Measurements from ENCODE around the gene GNG7. TPM values are rescaled to one million over a fixed set of nuclear protein-coding genes. Genes with fewer than 3 reads are reported as not detected.
A peak's percentile ranks its signal among the peaks of the same experiment; 100 is the strongest.

The GNG7 gene
- total and polyA plus RNA-seq, 4 donors, result 0.75 to 6.0 (median 2.1) TPM

DNA sequence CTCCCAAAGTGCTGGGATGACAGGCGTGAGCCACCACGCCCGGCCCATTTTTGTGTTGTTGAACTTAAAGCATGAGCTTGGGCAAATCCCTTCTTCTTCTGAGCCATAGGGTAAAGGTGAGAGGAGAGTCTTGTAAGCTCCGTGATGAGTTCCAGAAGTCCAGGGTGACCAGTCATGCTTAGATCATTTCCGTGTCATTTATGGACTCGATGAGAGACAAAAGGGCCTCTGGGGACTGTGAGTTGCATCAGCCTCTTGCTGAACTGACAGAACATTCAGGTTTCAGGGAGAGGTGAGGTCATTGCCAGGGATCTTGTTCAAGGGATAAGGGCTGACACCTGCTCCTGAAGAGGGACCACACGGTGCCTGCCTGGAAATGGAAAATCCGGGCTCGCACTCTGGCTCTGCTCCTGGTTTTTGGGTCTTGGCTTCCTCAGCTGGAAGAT lies 173.0 kb downstream of the GNG7 start:
- H3K27me3 ChIP-seq (ENCODE audit: control insufficient read depth in 1 of 2, insufficient read depth in 2 of 2, low read length in 1 of 2), result no peaks in the 10 kb centered on the region
- intact Hi-C loops (cut with DNase I), result no loop called here
- no peak overlapping the region for H3K27ac ChIP-seq (ENCODE audit: low read depth in 1 of 2, low read length in 2 of 2)
- no peaks in the 10 kb centered on the region for H3K4me1 ChIP-seq (ENCODE audit: control insufficient read depth in 1 of 2, insufficient read depth in 2 of 2, low read length in 2 of 2)
- H3K9me3 ChIP-seq (ENCODE audit: control insufficient read depth, low read length), result no peaks in the 10 kb centered on the region
- ATAC-seq (ENCODE audit: low FRiP score) (no peak), DNase-seq (peak; percentile 15 to 66)
- no peak overlapping the region for H3K4me3 ChIP-seq (ENCODE audit: low read length in 2 of 2)
- no peaks in the 10 kb centered on the region for H3K36me3 ChIP-seq (ENCODE audit: control insufficient read depth in 1 of 2, insufficient read depth in 2 of 2, low read length in 1 of 2)
- 91 to 95% methylated on average over 9 of the region's 9 CpGs for WGBS, 2 donors

DNA sequence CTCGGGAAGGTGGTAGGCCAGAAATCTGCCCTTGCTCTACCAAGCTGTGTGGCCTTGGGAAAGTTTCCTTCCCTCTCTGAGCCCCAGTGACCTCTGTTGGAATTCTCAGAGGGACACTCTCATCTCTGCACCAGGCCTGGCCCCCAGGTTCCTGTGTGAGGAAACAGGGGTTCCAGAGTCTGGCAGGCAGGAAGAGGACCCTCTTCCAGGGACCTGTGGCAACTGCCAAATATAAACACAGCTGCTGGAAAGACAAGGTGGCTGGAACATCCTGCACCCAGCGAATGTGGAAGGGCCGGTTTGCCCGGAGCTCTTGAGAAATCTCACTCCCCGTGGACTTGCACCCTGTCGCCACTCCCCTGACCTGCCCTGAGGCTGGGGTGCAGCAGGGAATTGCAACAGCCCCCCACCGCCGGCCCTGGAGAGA lies 173.8 kb downstream of the GNG7 start:
- 84 to 91% methylated on average over 8 of the region's 8 CpGs for WGBS, 2 donors
- H3K27ac ChIP-seq (ENCODE audit: low read depth in 1 of 2, low read length in 2 of 2), result no peak overlapping the region
- no peaks in the 10 kb centered on the region for H3K9me3 ChIP-seq (ENCODE audit: control insufficient read depth, low read length)
- no peaks in the 10 kb centered on the region for H3K27me3 ChIP-seq (ENCODE audit: control insufficient read depth in 1 of 2, insufficient read depth in 2 of 2, low read length in 1 of 2)
- intact Hi-C loops (cut with DNase I), result no loop called here
- H3K4me1 ChIP-seq (ENCODE audit: control insufficient read depth in 1 of 2, insufficient read depth in 2 of 2, low read length in 2 of 2), result no peaks in the 10 kb centered on the region
- DNase-seq, result peak in 1 of 2 donors; percentile 12
- no peaks in the 10 kb centered on the region for H3K36me3 ChIP-seq (ENCODE audit: control insufficient read depth in 1 of 2, insufficient read depth in 2 of 2, low read length in 1 of 2)
- no peak overlapping the region for H3K4me3 ChIP-seq (ENCODE audit: low read length in 2 of 2)
- ATAC-seq (ENCODE audit: low FRiP score), result no peak

DNA sequence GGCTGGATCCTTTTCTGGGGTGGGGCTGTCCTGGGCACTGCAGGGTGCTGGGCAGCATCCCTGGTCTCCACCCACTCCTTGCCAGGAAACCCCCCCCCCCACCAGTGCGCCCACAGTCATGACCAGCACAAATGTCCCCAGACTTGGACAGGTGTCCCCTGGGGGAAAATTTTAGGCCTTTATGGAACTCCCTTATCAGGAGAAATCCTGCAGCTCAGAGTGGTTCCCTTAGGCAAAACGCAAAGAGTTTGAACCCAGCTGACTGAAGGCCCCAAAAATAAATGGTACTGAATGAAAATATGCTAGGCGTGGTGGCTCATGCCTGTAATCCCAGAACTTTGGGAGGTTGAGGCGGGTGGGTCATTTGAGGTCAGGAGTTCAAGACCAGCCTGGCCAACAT lies 174.8 kb downstream of the GNG7 start:
- Histone ChIP-seq H3K27ac (ENCODE audit: low read depth in 1 of 2, low read length in 2 of 2) (no peak overlapping the region), H3K27me3 (ENCODE audit: control insufficient read depth in 1 of 2, insufficient read depth in 2 of 2, low read length in 1 of 2) (no peaks in the 10 kb centered on the region), H3K4me1 (ENCODE audit: control insufficient read depth in 1 of 2, insufficient read depth in 2 of 2, low read length in 2 of 2) (no peaks in the 10 kb centered on the region), H3K4me3 (ENCODE audit: low read length in 2 of 2) (no peak overlapping the region), H3K9me3 (ENCODE audit: control insufficient read depth, low read length) (no peaks in the 10 kb centered on the region), H3K36me3 (ENCODE audit: control insufficient read depth in 1 of 2, insufficient read depth in 2 of 2, low read length in 1 of 2) (no peaks in the 10 kb centered on the region)
- DNase-seq, result no peak
- no peak for ATAC-seq (ENCODE audit: low FRiP score)
- 84 to 87% methylated on average over 4 of the region's 4 CpGs for WGBS, 2 donors
- intact Hi-C loops (cut with DNase I), result no loop called here

DNA sequence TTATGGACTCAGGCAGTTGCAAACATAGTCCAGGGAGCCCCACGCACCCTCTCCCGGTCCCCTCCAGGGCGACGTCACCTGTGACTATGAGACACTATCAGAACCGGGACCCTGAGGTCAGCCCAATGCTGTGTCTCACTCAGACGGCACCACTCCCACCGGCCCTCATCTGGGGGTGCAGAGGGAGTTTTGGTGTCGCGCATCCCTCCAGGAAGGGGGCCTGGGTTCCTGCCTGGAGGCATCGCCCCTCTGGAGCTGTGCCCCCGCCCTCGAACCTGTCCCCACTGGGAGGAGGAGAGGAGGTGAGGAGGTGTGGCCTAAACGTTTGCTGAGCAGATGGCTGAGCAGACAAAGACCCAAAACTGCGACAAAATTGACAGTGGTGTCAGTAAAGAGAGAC lies 175.3 kb downstream of the GNG7 start:
- Histone ChIP-seq H3K27me3 (ENCODE audit: control insufficient read depth in 1 of 2, insufficient read depth in 2 of 2, low read length in 1 of 2) (no peaks in the 10 kb centered on the region), H3K36me3 (ENCODE audit: control insufficient read depth in 1 of 2, insufficient read depth in 2 of 2, low read length in 1 of 2) (no peaks in the 10 kb centered on the region), H3K9me3 (ENCODE audit: control insufficient read depth, low read length) (no peaks in the 10 kb centered on the region), H3K27ac (ENCODE audit: low read depth in 1 of 2, low read length in 2 of 2) (no peak overlapping the region), H3K4me3 (ENCODE audit: low read length in 2 of 2) (no peak overlapping the region), H3K4me1 (ENCODE audit: control insufficient read depth in 1 of 2, insufficient read depth in 2 of 2, low read length in 2 of 2) (no peaks in the 10 kb centered on the region)
- WGBS, 2 donors, result 91% methylated on average over 14 of the region's 14 CpGs
- ATAC-seq (ENCODE audit: low FRiP score) (no peak), DNase-seq (no peak)
- intact Hi-C loops (cut with DNase I), result no loop called here

DNA sequence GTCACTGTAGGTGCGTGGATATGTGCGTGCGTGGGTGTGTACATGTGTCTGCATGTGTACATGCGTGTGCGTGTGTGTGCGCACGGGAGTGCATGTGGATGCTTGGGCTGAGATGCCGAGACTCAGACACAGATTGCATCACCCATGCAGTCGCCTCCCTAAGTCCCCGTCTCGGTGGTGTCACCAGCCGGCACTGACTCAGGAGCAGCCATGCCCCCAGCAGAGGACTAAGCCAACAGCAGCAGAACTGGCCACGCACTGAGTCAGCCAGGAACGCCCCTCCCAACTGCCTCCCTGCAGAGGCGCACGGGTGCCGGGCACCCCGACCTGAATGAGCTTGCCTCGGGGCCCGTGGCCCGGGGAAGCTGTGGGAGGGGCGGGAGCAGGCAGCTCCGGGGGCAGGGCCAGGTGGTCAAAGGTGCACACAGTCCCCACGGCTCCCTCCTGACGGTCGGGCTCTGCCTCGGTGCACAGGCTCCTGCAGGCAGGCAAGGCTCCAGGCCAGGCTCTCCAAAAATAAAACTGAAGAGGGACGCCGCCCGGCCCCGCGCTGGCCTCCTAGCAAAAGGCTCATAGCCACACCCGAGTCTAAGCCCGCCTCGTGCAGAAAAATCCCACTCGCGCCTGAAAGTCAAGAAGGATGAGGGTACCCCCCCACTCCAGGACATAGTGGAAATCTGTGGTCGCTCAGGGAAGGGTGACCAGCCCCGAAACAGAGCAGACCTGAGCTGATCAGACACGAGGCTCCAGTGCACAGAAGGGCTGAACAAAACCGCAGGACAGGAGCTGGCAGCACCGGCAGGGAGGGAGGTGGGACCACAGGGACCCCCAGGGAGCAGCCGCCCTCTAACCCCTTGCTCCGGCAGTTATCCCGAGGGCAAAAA lies 177.4 kb downstream of the GNG7 start:
- Histone ChIP-seq H3K9me3 (ENCODE audit: control insufficient read depth, low read length) (no peaks in the 10 kb centered on the region), H3K27me3 (ENCODE audit: control insufficient read depth in 1 of 2, insufficient read depth in 2 of 2, low read length in 1 of 2) (no peaks in the 10 kb centered on the region), H3K4me3 (ENCODE audit: low read length in 2 of 2) (no peak overlapping the region), H3K4me1 (ENCODE audit: control insufficient read depth in 1 of 2, insufficient read depth in 2 of 2, low read length in 2 of 2) (no peaks in the 10 kb centered on the region), H3K36me3 (ENCODE audit: control insufficient read depth in 1 of 2, insufficient read depth in 2 of 2, low read length in 1 of 2) (no peaks in the 10 kb centered on the region), H3K27ac (ENCODE audit: low read depth in 1 of 2, low read length in 2 of 2) (peak overlapping the region in 1 of 2 donors; percentile 34)
- ATAC-seq (ENCODE audit: low FRiP score) (peak; percentile 82), DNase-seq (peak; percentile 87 to 93)
- intact Hi-C loops (cut with DNase I), result no loop called here
- 16 to 18% methylated on average over 45 of the region's 45 CpGs for WGBS, 2 donors

DNA sequence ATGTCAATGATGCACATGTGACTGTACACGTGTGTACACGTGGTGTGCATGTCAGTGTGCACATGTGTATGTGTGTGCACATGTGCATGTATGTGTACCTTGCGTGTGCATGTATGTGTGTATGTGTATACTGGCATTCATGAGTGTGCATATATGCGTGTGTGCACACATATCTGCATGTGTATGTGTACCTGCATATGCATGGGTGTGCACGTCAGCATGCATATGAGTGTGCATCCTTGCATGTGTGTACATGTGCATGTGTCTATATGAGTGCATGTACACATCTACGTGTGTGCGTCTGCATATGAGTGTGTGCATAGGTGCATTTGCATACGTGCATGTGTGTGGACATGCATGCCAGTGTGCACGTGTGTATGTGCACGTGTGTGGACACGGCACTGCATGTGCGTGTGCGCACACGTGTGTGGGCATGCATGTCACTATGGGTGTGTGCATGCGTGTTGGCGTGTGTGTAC lies 178.1 kb downstream of the GNG7 start:
- H3K27ac ChIP-seq (ENCODE audit: low read depth in 1 of 2, low read length in 2 of 2), result peak overlapping the region in 1 of 2 donors; percentile 66
- 69 to 70% methylated on average over 16 of the region's 16 CpGs for WGBS, 2 donors
- H3K36me3 ChIP-seq (ENCODE audit: control insufficient read depth in 1 of 2, insufficient read depth in 2 of 2, low read length in 1 of 2), result no peaks in the 10 kb centered on the region
- no peaks in the 10 kb centered on the region for H3K27me3 ChIP-seq (ENCODE audit: control insufficient read depth in 1 of 2, insufficient read depth in 2 of 2, low read length in 1 of 2)
- intact Hi-C loops (cut with DNase I), result no loop called here
- no peak overlapping the region for H3K4me3 ChIP-seq (ENCODE audit: low read length in 2 of 2)
- DNase-seq, result no peak
- peak; percentile 4 for ATAC-seq (ENCODE audit: low FRiP score)
- no peaks in the 10 kb centered on the region for H3K4me1 ChIP-seq (ENCODE audit: control insufficient read depth in 1 of 2, insufficient read depth in 2 of 2, low read length in 2 of 2)
- H3K9me3 ChIP-seq (ENCODE audit: control insufficient read depth, low read length), result no peaks in the 10 kb centered on the region

DNA sequence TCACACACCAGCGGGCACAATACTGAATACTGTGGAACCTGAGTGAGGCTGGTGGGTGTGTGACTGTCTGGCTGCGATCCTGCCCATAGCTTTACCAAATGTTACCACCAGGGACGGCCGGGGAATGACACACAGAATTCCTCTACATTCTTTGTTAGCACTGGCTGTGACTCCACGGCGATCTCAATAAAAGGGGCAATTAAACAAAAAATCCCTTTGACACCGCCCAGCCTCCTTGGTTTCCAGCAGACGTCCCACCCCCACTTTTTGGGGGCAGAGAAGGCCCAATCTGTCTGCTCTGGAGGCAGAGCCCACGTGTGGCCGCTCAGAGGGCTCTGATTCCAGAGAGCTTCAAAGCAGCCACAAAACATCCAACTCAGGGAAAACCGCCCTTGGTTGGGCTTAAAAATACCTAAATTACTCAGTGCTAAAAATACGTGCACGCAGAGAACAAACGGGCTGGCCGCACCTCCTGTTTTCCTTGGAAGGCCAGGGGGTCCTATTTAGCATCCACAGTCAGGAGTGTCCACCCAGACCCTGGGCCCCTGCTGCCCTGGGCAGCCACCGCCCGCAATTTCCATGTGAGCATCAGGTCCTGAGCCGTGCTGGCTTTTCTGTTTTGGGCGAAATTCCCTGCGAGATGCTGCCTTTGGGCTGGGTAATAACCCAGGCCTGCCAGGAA lies 178.7 kb downstream of the GNG7 start:
- peak overlapping the region in 1 of 2 donors; percentile 66 for H3K27ac ChIP-seq (ENCODE audit: low read depth in 1 of 2, low read length in 2 of 2)
- no peaks in the 10 kb centered on the region for H3K4me1 ChIP-seq (ENCODE audit: control insufficient read depth in 1 of 2, insufficient read depth in 2 of 2, low read length in 2 of 2)
- H3K27me3 ChIP-seq (ENCODE audit: control insufficient read depth in 1 of 2, insufficient read depth in 2 of 2, low read length in 1 of 2), result no peaks in the 10 kb centered on the region
- H3K36me3 ChIP-seq (ENCODE audit: control insufficient read depth in 1 of 2, insufficient read depth in 2 of 2, low read length in 1 of 2), result no peaks in the 10 kb centered on the region
- WGBS, 2 donors, result 5% methylated on average over 20 of the region's 20 CpGs
- no peaks in the 10 kb centered on the region for H3K9me3 ChIP-seq (ENCODE audit: control insufficient read depth, low read length)
- no peak overlapping the region for H3K4me3 ChIP-seq (ENCODE audit: low read length in 2 of 2)
- intact Hi-C loops (cut with DNase I), result no loop called here
- ATAC-seq (ENCODE audit: low FRiP score) (peak; percentile 37), DNase-seq (peak in 1 of 2 donors; percentile 71)

DNA sequence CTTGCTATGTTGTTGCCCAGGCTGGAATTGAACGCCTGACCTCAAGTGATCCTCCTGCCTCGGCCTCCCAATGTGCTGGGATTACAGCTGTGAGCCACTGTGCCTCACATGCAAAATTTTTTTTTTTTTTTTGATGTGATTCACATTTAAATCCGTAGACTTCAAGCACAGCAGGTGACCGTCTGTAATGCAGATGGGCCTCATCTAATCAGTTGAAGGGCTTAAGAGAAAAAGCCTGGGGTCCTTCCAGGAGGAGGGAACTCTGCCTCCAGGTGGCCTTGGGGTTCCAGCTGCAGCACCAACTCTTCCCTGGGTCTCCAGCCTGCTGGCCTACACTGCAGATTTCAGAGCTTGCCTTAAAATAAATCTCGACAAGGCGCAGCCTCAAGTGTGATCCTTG lies 183.0 kb downstream of the GNG7 start:
- Histone ChIP-seq H3K27me3 (ENCODE audit: control insufficient read depth in 1 of 2, insufficient read depth in 2 of 2, low read length in 1 of 2) (no peaks in the 10 kb centered on the region), H3K27ac (ENCODE audit: low read depth in 1 of 2, low read length in 2 of 2) (no peak overlapping the region), H3K4me3 (ENCODE audit: low read length in 2 of 2) (no peak overlapping the region), H3K4me1 (ENCODE audit: control insufficient read depth in 1 of 2, insufficient read depth in 2 of 2, low read length in 2 of 2) (no peaks in the 10 kb centered on the region), H3K9me3 (ENCODE audit: control insufficient read depth, low read length) (no peaks in the 10 kb centered on the region), H3K36me3 (ENCODE audit: control insufficient read depth in 1 of 2, insufficient read depth in 2 of 2, low read length in 1 of 2) (no peaks in the 10 kb centered on the region)
- ATAC-seq (ENCODE audit: low FRiP score) (no peak), DNase-seq (no peak)
- intact Hi-C loops (cut with DNase I), result no loop called here
- 86 to 88% methylated on average over 6 of the region's 6 CpGs for whole genome bisulfite sequencing, 2 donors

All from aorta (tissue), 5 donors.